ENCODE data around the gene LDLRAD4. TPM values are rescaled to one million over a fixed set of nuclear protein-coding genes. Genes with fewer than 3 reads are reported as not detected.

LDLRAD4 gene
- total and polyA plus RNA-seq, 2 experiments from 2014 or later, result 0.73 to 1.9 TPM

DNA sequence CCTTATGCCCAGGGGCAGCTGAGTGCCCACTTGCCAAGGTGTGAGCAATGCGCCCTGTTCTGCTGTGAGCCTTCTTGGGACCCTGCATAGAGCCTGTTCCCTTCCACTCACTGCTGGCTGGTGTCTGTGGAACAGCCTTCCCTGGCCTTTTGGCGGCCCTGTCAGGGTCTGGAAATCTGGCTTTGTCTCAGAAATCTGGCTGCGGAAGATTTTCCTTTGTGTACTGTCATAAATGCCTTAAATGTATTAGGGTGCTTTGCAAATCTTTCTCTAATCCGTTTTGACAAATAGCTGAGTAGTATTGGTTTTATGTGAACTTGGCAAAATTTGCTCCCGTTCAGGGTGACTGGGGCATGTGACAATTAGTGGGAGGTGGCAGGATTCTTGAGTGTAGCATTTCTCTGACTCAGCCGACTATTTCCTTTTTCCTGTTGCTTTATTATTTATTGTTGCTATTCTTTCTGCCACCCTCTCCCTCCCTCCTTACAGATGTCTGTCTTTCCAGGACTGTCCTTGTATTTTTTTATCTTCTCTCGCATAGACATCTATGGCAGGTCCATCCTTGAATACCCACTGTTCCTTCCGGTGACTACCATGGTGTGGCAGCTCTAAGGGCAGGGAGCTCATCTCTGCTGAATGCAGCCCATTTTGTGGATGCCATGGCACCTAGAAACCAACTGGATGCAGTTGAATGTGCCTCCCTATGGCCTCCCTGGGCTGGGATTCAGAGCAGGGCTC lies 41.8 kb downstream of the LDLRAD4 start:
- H4K20me1 ChIP-seq (replicated peaks; ENCODE audit: insufficient read depth), result no peaks in the 10 kb centered on the region

More for the DNA sequence above, 41.8 kb downstream of the LDLRAD4 start:
- peaks cover 31% of the 10 kb centered on the region for H3K4me1 Mint-ChIP-seq
- H3F3A ChIP-seq (replicated peaks; ENCODE audit: low read depth), result 0 out of 2 replicates have a peak, but pooled peaks cover 3% of the 10 kb centered on the region
- no peak overlapping the region for H2AFZ ChIP-seq
- DNase-seq (ENCODE audit: low spot score) (no peak), ATAC-seq (no peak)
- H3K36me3 Mint-ChIP-seq (ENCODE audit: low read depth), result no peaks in the 10 kb centered on the region; the same call in 2 of the 3 replicates
- no peak overlapping the region for H3K4me3 ChIP-seq
- H3K4me3 Mint-ChIP-seq, result no peak overlapping the region
- H3K27me3 ChIP-seq (ENCODE audit: insufficient read depth), result no peaks in the 10 kb centered on the region
- H3K4me2 ChIP-seq, result no peak overlapping the region
- peaks cover 12% of the 10 kb centered on the region for H3K27me3 Mint-ChIP-seq (ENCODE audit: insufficient read depth, low read depth, poor library complexity)
- peaks cover 13% of the 10 kb centered on the region; the same call in 1 of the 2 replicates for H3K4me1 ChIP-seq (ENCODE audit: insufficient read depth)
- no peak overlapping the region for H3K27ac ChIP-seq (ENCODE audit: low read depth)
- H3K79me2 ChIP-seq (replicated peaks; ENCODE audit: insufficient read depth), result no peaks in the 10 kb centered on the region
- H3K9me2 ChIP-seq (ENCODE audit: insufficient read depth), result no peaks in the 10 kb centered on the region
- H3K9me3 Mint-ChIP-seq, result no peaks in the 10 kb centered on the region
- no peaks in the 10 kb centered on the region for H3K36me3 ChIP-seq (ENCODE audit: insufficient read depth)
- TF ChIP-seq, protein P1, sequence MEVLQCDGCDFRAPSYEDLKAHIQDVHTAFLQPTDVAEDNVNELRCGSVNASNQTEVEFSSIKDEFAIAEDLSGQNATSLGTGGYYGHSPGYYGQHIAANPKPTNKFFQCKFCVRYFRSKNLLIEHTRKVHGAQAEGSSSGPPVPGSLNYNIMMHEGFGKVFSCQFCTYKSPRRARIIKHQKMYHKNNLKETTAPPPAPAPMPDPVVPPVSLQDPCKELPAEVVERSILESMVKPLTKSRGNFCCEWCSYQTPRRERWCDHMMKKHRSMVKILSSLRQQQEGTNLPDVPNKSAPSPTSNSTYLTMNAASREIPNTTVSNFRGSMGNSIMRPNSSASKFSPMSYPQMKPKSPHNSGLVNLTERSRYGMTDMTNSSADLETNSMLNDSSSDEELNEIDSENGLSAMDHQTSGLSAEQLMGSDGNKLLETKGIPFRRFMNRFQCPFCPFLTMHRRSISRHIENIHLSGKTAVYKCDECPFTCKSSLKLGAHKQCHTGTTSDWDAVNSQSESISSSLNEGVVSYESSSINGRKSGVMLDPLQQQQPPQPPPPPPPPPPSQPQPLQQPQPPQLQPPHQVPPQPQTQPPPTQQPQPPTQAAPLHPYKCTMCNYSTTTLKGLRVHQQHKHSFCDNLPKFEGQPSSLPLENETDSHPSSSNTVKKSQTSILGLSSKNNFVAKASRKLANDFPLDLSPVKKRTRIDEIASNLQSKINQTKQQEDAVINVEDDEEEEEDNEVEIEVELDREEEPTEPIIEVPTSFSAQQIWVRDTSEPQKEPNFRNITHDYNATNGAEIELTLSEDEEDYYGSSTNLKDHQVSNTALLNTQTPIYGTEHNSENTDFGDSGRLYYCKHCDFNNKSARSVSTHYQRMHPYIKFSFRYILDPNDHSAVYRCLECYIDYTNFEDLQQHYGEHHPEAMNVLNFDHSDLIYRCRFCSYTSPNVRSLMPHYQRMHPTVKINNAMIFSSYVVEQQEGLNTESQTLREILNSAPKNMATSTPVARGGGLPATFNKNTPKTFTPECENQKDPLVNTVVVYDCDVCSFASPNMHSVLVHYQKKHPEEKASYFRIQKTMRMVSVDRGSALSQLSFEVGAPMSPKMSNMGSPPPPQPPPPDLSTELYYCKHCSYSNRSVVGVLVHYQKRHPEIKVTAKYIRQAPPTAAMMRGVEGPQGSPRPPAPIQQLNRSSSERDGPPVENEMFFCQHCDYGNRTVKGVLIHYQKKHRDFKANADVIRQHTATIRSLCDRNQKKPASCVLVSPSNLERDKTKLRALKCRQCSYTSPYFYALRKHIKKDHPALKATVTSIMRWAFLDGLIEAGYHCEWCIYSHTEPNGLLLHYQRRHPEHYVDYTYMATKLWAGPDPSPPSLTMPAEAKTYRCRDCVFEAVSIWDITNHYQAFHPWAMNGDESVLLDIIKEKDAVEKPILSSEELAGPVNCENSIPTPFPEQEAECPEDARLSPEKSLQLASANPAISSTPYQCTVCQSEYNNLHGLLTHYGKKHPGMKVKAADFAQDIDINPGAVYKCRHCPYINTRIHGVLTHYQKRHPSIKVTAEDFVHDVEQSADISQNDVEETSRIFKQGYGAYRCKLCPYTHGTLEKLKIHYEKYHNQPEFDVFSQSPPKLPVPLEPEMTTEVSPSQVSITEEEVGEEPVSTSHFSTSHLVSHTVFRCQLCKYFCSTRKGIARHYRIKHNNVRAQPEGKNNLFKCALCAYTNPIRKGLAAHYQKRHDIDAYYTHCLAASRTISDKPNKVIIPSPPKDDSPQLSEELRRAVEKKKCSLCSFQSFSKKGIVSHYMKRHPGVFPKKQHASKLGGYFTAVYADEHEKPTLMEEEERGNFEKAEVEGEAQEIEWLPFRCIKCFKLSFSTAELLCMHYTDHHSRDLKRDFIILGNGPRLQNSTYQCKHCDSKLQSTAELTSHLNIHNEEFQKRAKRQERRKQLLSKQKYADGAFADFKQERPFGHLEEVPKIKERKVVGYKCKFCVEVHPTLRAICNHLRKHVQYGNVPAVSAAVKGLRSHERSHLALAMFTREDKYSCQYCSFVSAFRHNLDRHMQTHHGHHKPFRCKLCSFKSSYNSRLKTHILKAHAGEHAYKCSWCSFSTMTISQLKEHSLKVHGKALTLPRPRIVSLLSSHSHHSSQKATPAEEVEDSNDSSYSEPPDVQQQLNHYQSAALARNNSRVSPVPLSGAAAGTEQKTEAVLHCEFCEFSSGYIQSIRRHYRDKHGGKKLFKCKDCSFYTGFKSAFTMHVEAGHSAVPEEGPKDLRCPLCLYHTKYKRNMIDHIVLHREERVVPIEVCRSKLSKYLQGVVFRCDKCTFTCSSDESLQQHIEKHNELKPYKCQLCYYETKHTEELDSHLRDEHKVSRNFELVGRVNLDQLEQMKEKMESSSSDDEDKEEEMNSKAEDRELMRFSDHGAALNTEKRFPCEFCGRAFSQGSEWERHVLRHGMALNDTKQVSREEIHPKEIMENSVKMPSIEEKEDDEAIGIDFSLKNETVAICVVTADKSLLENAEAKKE (CRISPR knock-in tag; IDR thresholded peaks at IDR 0.05), result no peak
- TF ChIP-seq EZH2phosphoT487 (IDR thresholded peaks at IDR 0.05; ENCODE audit: unreplicated experiment), result no peak
- TF ChIP-seq JUNB (IDR thresholded peaks at IDR 0.05; ENCODE audit: unreplicated experiment), result no peak
- TF ChIP-seq ZNF331 (CRISPR knock-in tag; IDR thresholded peaks at IDR 0.05; ENCODE audit: low read depth), result no peak
- TF ChIP-seq, protein P2, sequence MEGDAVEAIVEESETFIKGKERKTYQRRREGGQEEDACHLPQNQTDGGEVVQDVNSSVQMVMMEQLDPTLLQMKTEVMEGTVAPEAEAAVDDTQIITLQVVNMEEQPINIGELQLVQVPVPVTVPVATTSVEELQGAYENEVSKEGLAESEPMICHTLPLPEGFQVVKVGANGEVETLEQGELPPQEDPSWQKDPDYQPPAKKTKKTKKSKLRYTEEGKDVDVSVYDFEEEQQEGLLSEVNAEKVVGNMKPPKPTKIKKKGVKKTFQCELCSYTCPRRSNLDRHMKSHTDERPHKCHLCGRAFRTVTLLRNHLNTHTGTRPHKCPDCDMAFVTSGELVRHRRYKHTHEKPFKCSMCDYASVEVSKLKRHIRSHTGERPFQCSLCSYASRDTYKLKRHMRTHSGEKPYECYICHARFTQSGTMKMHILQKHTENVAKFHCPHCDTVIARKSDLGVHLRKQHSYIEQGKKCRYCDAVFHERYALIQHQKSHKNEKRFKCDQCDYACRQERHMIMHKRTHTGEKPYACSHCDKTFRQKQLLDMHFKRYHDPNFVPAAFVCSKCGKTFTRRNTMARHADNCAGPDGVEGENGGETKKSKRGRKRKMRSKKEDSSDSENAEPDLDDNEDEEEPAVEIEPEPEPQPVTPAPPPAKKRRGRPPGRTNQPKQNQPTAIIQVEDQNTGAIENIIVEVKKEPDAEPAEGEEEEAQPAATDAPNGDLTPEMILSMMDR (conservative IDR thresholded peaks at IDR 0.05; ENCODE audit: low read depth in 2 of 2), result no peak
- no peak for TF ChIP-seq CREB1 (CRISPR knock-in tag; IDR thresholded peaks at IDR 0.05; ENCODE audit: low read depth)
- no peak for TF ChIP-seq STAT1 (IDR thresholded peaks at IDR 0.05; ENCODE audit: unreplicated experiment)
- TF ChIP-seq, protein P3, sequence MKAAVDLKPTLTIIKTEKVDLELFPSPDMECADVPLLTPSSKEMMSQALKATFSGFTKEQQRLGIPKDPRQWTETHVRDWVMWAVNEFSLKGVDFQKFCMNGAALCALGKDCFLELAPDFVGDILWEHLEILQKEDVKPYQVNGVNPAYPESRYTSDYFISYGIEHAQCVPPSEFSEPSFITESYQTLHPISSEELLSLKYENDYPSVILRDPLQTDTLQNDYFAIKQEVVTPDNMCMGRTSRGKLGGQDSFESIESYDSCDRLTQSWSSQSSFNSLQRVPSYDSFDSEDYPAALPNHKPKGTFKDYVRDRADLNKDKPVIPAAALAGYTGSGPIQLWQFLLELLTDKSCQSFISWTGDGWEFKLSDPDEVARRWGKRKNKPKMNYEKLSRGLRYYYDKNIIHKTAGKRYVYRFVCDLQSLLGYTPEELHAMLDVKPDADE (IDR thresholded peaks at IDR 0.05), result no peak
- no peak for TF ChIP-seq NANOG (IDR thresholded peaks at IDR 0.05; ENCODE audit: borderline replicate concordance)
- TF ChIP-seq, protein P4, sequence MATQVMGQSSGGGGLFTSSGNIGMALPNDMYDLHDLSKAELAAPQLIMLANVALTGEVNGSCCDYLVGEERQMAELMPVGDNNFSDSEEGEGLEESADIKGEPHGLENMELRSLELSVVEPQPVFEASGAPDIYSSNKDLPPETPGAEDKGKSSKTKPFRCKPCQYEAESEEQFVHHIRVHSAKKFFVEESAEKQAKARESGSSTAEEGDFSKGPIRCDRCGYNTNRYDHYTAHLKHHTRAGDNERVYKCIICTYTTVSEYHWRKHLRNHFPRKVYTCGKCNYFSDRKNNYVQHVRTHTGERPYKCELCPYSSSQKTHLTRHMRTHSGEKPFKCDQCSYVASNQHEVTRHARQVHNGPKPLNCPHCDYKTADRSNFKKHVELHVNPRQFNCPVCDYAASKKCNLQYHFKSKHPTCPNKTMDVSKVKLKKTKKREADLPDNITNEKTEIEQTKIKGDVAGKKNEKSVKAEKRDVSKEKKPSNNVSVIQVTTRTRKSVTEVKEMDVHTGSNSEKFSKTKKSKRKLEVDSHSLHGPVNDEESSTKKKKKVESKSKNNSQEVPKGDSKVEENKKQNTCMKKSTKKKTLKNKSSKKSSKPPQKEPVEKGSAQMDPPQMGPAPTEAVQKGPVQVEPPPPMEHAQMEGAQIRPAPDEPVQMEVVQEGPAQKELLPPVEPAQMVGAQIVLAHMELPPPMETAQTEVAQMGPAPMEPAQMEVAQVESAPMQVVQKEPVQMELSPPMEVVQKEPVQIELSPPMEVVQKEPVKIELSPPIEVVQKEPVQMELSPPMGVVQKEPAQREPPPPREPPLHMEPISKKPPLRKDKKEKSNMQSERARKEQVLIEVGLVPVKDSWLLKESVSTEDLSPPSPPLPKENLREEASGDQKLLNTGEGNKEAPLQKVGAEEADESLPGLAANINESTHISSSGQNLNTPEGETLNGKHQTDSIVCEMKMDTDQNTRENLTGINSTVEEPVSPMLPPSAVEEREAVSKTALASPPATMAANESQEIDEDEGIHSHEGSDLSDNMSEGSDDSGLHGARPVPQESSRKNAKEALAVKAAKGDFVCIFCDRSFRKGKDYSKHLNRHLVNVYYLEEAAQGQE (IDR thresholded peaks at IDR 0.05; ENCODE audit: unreplicated experiment), result no peak
- no peak for TF ChIP-seq EZH2 (IDR thresholded peaks at IDR 0.05; ENCODE audit: low read depth, unreplicated experiment)
- H3K27ac Mint-ChIP-seq, result no peak overlapping the region

Measured in GM23338 (cell line).